GM18519 (cell line): ENCODE results near the gene TBX4.
"Not testable (repeated sequence)": the region's sequence is repeated elsewhere in the genome, so short reads cannot be mapped to it uniquely, and the experiment has no call there.

Source experiments
- ATAC-seq: cut with Tn5 transposase; IDR thresholded peaks from one replicate; pipeline ENCODE4 v1.9.1; 2021; ENCODE audit warnings: mild to moderate bottlenecking, moderate library complexity; ENCODE audit not compliant: unreplicated experiment, low FRiP score

The TBX4 gene

DNA sequence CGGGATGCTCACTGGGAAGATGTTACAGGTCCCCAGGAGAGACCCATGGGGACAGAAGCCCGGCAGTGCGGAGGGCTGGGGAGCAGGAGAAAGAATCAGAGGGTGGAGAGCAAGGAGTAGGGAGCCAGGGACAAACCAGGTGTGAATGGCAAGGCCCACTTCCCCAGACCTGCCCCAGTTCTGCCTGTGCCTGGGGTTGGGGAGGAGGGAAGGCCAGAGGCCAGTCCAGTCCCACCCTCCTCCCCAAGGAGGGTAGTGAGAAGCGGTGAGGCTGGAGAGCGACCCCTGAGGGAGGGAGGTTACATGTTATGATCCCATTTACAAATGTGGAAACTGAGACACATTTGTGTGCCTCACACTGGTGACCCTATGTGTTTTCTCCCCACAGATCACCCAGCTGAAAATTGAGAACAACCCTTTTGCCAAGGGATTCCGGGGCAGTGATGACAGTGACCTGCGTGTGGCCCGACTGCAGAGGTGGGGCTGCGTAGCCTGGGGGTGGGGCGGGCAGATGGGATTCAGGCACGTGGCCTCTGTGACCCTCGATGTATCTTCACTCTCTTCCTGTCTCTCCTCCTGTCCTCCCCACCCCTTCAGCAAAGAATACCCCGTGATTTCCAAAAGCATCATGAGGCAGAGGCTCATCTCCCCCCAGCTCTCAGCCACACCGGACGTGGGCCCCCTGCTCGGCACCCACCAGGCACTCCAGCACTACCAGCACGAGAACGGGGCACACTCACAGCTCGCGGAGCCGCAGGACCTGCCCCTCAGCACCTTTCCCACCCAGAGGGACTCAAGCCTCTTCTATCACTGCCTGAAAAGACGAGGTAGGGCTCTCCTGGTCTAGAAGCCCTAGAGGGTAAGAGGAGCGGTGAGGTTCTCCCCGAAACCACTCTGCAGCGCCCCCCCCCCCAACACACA is 27.5 kb downstream of the TBX4 start:
- ATAC-seq, result no peak

DNA sequence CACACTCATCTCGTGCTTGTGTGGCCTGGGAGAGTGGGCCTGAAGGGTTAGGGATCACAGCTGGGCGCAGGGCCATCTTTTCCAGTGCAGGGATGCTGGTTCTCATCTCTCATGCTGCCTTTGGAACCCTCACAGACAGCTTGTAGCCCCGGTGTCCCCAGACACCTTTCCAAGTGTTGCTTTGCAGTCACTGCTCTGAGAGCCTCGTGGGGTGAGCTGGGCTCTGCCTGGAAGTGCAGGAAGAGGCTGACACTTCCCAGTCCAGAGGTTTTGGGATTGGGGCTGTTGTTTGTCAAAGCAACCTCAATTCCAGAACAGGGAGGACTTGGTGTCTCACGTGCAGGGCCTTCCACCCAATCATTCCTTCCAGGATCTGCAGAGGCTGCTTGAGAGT is 28.2 kb downstream of the TBX4 start:
- ATAC-seq, result no peak

DNA sequence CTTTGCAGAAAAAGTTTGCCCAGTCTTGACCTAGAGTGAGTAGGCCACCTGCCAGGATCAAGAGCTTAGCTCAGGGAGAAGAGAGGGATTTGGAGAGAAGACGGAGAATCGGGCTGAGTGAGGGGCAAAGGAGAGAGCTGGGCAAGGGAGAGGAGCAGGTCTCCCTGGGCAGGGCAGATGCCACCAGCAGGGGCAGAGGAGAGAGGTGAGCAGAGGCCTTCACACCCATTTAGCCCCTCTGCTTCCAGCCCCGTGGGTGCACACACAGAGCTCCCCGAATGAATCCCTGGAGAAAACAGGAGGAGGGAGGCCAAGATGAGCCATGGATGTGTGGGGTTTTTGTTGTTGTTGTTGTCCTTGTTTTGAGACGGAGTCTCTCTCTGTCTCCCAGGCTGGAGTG is 29.2 kb downstream of the TBX4 start:
- ATAC-seq, result no peak

DNA sequence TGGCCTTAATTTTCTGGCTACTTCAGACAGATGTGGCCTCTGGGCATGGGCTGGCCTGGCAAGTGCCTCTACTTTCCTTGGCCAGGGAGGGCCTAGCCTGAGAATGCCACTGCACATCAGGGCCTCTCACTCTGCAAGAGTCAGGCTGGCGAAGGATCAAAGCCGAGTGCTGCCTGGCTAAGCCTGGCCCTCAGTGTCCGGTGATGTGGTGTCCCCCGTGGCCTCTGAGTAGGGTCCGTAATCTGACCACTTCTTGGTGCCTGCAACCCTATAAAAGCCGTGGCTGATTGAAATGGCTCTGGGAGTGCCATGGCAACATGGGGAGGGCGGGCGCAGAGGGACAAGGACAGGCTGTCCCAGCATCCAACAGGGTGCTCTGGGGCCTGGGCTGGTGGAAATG is 30.2 kb downstream of the TBX4 start:
- no peak for ATAC-seq

DNA sequence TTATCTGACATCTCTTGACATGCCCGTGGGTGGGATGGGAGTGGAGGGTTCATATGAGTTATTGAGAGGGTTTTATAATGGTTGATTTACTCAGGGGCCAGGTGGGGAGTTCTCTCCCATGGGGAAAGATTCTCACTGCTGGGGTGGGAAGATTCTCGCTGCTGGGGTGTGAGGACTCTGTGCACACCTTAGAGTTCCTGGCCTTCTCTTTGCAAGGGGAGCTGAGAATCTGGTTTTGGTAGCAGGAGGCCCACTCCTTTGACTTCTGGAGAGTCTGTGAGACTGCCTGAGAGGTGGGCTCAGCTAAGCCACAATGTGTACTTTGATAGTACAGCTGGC is 31.5 kb downstream of the TBX4 start:
- no peak for ATAC-seq

DNA sequence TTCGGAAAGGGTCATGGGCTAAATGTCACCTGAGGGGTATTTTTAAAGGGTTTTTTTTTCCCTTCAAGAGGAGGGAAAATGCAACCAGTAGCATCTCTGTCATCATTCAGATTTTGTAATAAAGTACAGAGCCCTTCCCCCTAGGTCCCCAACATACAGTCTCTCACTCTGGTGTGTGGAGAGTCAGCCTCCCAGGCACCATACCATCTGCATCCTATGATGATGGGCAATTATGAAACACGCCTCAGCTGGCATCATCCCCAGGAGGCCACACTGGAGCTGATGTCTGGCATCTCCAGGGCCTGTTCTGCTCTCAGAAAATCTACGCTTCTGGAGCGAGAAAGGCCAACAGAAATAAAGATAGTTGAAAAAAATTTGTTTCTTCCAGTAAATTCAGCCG is 32.0 kb downstream of the TBX4 start:
- no peak for ATAC-seq

DNA sequence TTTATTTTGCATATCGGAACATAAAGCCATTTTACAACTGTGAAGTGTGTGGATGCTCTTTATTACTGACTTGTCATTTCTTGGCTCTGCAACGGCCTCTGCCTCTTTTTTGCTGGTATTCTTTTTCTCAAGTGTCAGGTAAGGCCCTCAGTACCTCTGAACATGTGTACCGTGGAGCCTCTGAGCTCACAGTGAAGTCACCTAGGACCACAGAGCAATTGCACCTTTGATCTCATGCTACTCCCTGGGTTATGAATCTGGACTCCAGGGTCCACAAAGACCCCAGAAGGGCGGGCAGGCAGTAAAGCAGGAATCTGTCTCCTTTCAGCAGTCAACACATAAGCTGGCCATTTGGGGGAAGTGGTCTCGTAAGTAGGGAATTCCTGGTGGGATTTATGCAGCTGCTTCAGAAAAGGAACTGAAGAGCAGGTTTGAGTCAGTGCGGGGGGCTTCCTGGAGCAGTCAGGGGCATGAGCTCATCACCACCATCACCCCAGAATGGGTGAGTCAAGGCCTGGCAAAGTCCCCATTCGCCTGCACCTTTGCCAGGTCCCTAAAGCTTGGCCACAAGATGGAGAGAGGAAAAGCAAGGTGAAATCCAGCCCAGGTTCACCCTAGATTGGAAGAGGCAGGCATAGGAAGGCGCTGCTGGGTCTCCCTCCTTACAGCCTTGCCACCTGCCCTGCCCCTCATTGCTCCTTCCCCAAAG is 33.0 kb downstream of the TBX4 start:
- ATAC-seq, result no peak

DNA sequence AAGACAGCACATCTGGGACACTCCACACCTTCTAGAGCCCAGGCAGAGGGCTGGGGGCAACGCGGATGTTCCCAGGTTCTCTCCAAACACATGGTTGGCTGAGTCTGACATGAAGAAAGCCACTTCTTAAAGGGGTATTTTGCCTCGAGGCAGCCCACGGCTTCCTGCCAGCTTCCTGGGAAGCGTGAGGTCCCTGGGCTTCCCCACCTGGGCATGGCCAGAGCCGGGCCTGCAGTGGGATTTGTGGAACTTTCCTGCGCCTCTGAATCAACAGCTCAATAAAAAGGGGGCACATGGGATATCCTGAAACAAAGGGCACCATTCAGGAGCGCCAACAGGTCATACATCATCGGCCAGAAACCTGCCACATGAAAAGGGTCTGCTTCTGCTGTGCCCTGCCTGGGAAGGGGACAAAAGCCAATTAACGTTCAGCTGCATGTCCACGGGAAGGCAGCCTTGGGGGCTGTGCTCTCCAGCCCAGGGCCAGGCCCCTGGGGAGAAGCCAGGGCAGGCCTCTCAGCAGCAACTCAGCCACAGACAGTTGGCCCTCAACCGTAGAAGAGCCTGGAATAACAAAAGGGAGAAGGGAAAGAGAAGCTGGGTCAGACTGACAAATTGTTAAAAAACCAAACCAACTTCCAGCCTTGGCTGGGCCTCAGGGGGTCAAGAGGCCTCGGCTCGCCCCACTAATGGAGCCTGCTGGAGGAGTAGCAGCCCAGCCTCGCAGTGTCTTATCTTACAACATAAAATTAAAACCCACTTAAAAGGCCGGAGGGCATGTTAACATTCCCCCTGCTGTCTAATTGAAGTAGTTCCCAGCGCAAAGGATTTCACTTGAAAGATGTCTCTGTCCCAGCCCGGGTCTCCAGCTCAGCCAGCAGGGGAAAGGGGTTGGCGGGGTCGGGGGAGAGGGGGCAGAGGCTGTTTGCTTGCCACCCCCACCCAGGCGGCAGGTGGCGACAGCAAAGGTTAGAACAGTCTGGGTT is 34.2 kb downstream of the TBX4 start:
- no peak for ATAC-seq

DNA sequence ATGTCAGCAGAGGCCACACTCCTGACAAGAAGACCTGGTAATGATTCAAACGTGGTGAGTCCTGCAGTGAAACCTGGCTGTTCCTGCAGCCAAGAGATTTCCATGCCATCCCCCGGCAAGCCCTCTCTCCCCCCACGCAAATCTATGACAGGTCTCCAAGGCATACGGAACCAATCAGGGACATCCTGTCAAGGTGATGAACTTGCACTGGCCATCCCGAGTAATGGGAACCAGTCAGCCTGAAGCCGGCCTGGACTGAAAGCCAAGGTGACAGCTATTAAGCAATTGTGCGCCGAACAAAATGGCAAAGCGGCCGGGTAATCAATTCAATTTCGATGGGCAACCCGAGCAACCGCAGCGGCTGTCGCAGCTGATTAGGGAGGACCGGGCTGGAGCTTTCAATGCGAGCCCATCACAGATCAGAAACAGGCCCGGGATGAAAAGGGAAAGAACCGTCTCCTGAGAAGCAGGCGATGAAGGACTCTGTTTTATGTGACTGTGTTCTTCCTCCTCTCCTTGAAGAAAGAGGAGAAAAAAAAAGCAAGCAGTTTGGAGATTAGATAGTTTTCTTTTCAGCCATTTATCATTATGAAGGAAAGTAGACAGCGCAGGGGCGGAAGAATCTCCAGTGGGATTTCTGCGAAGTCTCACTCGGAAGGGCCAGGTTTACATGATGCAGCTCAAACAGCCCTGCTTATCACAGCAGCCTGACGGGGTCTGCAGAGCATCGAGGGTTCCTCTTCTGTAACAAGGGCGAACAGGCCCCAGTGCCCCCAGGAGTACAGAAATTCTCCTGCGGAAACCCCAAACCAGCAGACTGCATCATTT is 35.2 kb downstream of the TBX4 start:
- ATAC-seq, result no peak

DNA sequence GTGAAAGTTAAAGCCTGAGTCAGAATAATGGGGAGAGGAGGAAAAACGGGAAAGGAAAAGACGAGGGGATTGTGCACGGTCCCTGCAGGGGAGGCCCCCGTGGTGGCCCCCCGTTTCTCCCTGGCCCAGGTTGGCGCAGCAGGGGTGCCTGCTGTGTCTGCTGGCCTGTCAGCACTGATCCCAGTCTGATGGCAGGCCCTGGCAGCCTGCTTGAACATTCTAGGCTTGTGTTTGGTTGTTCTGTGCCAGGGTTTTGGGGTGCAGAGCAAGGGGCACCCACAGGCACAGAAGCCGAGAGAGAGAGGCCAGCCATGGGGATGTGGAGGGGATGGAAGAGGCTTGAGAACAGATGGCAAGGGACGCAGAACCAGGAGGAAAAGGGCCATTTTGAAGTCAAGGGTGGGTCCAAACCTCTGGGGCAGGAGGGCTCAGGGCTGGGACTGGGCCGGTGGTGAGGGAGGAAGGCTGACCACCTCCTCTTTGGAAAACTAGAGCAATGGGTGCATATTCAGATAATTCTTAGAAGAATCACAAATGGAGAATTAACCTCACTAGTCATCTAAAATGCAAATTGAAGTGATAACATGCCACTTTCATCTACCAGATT is 35.9 kb downstream of the TBX4 start:
- no peak for ATAC-seq

DNA sequence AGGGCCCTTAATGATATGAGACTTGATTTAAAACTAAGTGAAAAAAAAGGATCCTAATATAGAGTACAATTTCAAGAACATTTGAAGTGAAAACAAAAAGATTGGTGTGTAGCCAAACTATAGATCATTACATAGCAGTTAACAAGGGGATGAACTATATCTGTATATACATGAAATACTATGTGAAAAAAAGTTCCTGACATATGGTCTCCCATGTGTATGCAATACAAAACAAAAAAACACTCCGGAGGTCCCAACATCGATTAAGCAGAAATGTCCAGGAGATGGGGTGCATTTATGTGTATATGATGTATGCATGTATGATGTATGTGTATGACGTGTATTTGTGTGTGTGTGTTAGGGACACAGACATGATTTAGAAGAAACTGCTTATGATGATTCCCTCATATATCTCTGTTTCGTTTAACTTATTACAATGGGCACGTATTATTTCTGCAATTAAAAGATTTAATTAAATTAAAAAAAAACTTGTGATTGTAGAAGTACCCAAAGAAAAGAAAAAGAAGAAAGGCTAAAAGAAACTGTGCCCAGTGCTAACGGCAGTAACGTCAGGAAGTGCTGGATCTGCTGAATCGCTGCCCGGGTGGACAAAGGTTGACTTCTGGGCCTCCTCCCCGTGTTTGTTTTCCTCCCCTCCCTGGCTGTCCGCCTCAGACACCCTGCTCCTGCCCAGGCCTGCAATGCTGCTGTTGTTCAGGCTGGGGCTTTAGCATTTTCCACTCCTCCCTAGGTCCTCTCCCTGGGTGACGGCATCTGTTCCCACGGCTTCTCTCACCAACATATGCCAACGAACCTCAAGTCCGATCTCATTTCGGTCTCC is 36.9 kb downstream of the TBX4 start:
- ATAC-seq, result no peak

DNA sequence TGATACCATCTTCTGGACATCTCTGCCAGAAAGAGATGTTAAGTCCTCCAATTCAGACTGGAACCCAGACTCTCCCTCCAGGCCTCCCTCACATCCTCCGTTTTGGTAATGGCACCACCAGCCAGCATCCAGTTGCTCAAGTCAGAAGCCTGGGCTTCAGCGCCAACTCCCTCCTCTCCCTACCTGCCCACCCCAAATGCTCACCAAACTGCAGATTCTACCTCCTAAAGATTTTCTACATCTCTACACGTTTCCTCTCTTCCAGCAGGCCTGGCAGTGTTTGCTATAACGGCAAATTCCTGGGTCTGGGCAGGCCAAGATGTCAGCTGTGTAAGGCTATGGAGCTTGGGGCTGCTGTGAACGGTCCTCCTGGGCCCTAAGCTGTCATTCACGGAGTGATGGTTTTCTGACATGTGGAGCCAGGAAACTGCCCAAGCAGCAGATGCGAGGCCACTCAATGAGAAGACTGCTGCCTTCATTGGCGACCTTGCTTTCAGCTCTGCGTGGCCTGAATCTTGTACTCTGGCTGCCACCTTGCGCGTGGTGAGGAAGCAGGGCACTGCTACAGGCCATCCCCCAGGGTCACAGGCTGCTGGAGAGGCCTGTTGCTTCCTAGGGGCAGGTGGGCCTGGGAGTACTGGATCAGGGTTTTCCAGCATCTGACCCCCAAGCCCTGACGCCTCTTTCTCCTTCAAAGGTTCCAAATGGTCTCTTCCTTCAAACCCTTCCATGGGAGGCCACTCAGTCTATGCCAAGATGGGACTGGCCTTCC is 37.7 kb downstream of the TBX4 start:
- ATAC-seq, result no peak

DNA sequence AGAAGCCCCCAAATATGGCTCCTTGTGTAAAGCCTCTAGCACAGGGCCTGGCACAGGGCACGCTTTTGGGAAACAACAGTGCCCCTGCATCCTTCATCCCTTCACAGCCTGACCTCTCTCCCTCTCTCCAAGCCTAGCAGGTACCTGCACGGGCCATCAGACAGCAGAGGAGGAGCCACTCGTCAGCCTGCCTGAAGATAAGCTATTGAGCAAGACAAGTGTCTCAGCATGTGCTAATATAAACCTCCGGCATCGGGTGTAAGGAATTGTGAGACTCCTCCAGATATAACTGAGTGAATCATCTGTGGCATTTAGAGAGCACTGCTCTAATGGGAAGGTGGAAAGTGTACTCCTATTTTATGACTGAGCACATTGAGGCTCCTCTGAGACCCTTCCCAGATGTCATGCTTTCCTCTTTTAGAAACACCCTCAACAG is 38.3 kb downstream of the TBX4 start:
- no peak for ATAC-seq

DNA sequence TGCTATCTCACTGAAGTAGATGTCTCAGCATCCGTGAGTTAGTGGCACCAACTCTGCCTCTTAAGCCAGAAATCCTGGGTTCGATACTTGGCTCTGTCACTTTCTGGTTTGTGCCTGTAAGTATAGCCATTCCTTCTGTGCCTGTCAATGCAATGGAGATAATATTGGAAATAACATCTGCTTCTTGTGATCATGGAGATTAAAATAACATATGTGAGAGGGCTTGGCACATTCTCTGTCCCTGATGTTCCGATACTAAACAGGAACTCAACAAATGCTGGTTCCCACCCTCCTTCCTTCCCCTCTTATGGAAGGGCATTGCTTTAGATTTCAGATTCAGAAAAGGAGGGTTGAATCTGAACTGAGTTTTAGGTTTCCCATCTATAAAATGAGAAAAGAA is 39.8 kb downstream of the TBX4 start:
- no peak for ATAC-seq

DNA sequence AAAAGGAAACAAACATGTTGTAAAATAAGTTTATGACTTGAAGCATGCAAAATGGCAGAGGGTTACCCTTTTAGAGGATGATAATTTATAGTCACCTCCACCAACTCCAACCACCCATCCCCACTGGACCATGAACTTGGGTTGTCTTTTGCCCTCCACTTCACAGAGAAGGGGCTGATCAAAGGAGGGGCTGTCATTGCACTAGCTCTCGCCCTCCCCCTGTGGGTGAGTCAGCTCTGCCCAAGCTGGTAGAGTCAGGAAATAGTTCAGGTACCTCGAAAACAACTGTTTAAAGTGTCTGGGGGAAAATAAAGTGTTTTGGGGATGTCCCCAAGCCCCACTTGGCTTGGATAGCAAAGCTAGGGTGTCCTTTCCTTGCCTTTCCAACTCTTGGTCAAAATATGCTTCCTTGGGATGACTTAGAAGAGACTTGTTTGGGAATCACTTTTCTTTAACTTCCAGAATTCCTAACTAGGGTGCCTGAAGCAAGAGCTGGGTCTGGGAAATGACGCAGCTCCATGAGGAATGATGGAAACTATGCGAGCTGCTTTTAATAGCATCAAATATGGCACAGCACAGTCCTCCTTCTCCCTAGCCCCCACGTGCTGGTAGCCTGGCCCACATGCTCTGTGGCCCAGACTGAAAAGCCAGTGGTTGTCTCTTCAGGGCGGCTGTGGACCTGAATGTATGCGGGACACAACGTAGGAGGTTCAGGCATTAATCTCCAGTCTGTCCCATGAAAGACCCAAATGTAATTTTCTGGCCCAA is 40.7 kb downstream of the TBX4 start:
- no peak for ATAC-seq

DNA sequence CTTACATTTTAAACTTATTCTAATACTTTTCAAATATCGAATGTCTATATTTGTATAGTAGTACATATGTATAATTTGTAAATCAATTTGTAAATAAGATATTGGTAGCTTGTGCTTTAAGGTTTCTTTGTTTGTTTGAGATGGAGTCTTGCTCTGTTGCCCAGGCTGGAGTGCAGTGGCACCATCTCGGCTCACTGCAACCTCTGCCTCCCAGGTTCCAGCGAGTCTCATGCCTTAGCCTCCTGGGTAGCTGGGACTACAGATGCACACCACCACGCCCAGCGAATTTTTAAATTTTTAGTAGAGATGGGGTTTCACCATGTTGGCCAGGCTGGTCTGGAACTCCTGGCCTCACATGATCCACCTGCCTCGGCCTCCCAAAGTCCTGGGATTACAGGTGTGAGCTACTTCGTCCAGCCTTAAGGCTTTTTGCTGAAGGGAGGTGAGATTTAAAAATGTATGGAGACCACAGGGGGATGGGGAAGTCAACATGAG is 41.7 kb downstream of the TBX4 start:
- ATAC-seq, result not testable (repeated sequence)
